SK-N-SH treated with all-trans-retinoic acid at 6 μM for 48 hours (cell line): ENCODE measurements around the gene ACKR1.

Experiments
- ATAC-seq: fragments of 200-7000 bp; cut with Tn5 transposase; 3 replicates; pipeline ENCODE4 v1.9.1; 2020; ENCODE audit warnings: mild to moderate bottlenecking, moderate library complexity
- ARNTL ChIP-seq: fragments of 450-650 bp; formaldehyde crosslinking; IDR thresholded peaks from 2 replicates; pipeline ENCODE4 v1.5.0; 2020; ENCODE audit warnings: low read depth, mild to moderate bottlenecking, moderate library complexity, borderline replicate concordance
- BACH2 ChIP-seq: fragments of 250-450 bp; sonication (Bioruptor Pico); IDR thresholded peaks from 2 replicates; pipeline ENCODE4 v1.9.0; 2021; ENCODE audit warnings: mild to moderate bottlenecking, borderline replicate concordance
- CREB5 ChIP-seq: fragments of 250-450 bp; sonication (Bioruptor Pico); IDR thresholded peaks from 2 replicates; pipeline ENCODE4 v1.5.1; 2020; ENCODE audit warnings: low read depth, mild to moderate bottlenecking, moderate library complexity
- CSDC2 ChIP-seq: fragments of 250-450 bp; sonication (Bioruptor Pico); IDR thresholded peaks from 2 replicates; pipeline ENCODE4 v1.5.0; 2020; ENCODE audit warnings: mild to moderate bottlenecking, moderate library complexity
- GLIS3 ChIP-seq: fragments of 250-450 bp; sonication (Bioruptor Pico); IDR thresholded peaks from 2 replicates; pipeline ENCODE4 v1.5.0; 2020; ENCODE audit warnings: mild to moderate bottlenecking, moderate library complexity
- ISL1 ChIP-seq: fragments of 250-450 bp; sonication (Bioruptor Pico); IDR thresholded peaks from 2 replicates; pipeline ENCODE4 v2.1.2; 2022; ENCODE audit warnings: mild to moderate bottlenecking, moderate library complexity
- OSR1 ChIP-seq: fragments of 250-450 bp; sonication (Bioruptor Pico); IDR thresholded peaks from 2 replicates; pipeline ENCODE4 v1.8.0; 2022; ENCODE audit warnings: moderate library complexity, mild to moderate bottlenecking, inconsistent platforms
- PATZ1 ChIP-seq: fragments of 250-450 bp; sonication (Bioruptor Pico); IDR thresholded peaks from 2 replicates; pipeline ENCODE4 v1.8.0; 2020; ENCODE audit warnings: mild to moderate bottlenecking, moderate library complexity, borderline replicate concordance
- POU6F1 ChIP-seq: fragments of 250-450 bp; sonication (Bioruptor Pico); IDR thresholded peaks from 2 replicates; pipeline ENCODE4 v1.8.0; 2021; ENCODE audit warnings: low read depth, mild to moderate bottlenecking, moderate library complexity, borderline replicate concordance
- PPARA ChIP-seq: fragments of 250-450 bp; sonication (Bioruptor Pico); IDR thresholded peaks from 2 replicates; pipeline ENCODE4 v1.5.0; 2020; ENCODE audit warnings: mild to moderate bottlenecking, borderline replicate concordance
- RARB ChIP-seq: fragments of 250-450 bp; sonication (Bioruptor Pico); IDR thresholded peaks from 2 replicates; pipeline ENCODE4 v1.8.0; 2021; ENCODE audit warnings: mild to moderate bottlenecking, moderate library complexity
- SNAI2 ChIP-seq: fragments of 250-450 bp; sonication (Bioruptor Pico); IDR thresholded peaks from 2 replicates; pipeline ENCODE4 v1.5.0; 2020; ENCODE audit warnings: mild to moderate bottlenecking, moderate library complexity
- TCF4 ChIP-seq: fragments of 250-450 bp; sonication (Bioruptor Pico); IDR thresholded peaks from 2 replicates; pipeline ENCODE4 v1.8.0; 2021; ENCODE audit warnings: mild to moderate bottlenecking, moderate library complexity, borderline replicate concordance
- TSHZ2 ChIP-seq: fragments of 250-450 bp; sonication (Bioruptor Pico); IDR thresholded peaks from 2 replicates; pipeline ENCODE4 v1.5.0; 2020; ENCODE audit warnings: mild to moderate bottlenecking, moderate library complexity
- ZC3H10 ChIP-seq: fragments of 250-450 bp; sonication (Bioruptor Pico); IDR thresholded peaks from 2 replicates; pipeline ENCODE4 v1.5.1; 2021; ENCODE audit warnings: mild to moderate bottlenecking, moderate library complexity
- ZFP3 ChIP-seq: fragments of 250-450 bp; sonication (Bioruptor Pico); IDR thresholded peaks from 2 replicates; pipeline ENCODE4 v1.5.0; 2020; ENCODE audit warnings: mild to moderate bottlenecking, moderate library complexity
- ZFP30 ChIP-seq: fragments of 450-650 bp; formaldehyde crosslinking; IDR thresholded peaks from 2 replicates; pipeline ENCODE4 v1.5.0; 2022; ENCODE audit warnings: mild to moderate bottlenecking, moderate library complexity
- ZNF565 ChIP-seq: fragments of 450-650 bp; formaldehyde crosslinking; conservative IDR thresholded peaks from 2 replicates; pipeline ENCODE4 v1.5.0; 2020; ENCODE audit warnings: low read depth, mild to moderate bottlenecking, moderate library complexity
- ZNF70 ChIP-seq: fragments of 450-650 bp; formaldehyde crosslinking; IDR thresholded peaks from 2 replicates; pipeline ENCODE4 v1.5.0; 2020; ENCODE audit warnings: mild to moderate bottlenecking, moderate library complexity
- TF ChIP-seq, protein P1 (sequence below): fragments of 250-450 bp; sonication (Bioruptor Pico); IDR thresholded peaks from 2 replicates; pipeline ENCODE4 v1.5.1; 2021; ENCODE audit warnings: mild to moderate bottlenecking, moderate library complexity

ACKR1 gene

DNA sequence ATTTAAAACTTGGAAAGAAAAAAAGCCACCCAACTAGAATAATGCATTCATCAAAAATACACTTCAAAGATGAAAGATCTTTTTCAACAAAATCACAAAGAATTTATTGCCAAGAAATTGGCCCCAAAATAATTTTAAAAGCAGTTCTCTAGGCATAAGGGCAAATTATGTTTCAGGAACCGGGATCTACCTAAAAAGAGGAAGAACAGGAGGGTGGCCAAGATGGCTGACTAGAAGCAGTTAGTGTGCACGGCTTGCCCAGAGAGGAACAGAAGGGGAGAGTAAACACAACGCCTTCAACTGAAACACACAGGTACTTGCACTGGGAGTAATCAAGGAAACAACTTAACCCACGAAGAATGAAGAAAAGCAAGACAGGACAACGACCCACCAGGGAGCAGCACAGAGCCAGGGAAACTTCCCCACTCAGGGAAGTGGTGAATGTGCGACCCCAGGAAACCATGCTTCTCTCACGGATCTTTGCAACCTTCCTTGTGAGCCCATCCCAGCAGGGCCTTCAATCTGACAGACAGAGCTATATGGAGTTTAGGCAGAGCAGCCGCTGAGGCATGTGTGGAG lies 46.1 kb downstream of the ACKR1 start:
- peak; percentile 33; the same call in 2 of the 3 replicates for ATAC-seq

More for the DNA sequence above, 46.1 kb downstream of the ACKR1 start:
- TF ChIP-seq, protein P1, sequence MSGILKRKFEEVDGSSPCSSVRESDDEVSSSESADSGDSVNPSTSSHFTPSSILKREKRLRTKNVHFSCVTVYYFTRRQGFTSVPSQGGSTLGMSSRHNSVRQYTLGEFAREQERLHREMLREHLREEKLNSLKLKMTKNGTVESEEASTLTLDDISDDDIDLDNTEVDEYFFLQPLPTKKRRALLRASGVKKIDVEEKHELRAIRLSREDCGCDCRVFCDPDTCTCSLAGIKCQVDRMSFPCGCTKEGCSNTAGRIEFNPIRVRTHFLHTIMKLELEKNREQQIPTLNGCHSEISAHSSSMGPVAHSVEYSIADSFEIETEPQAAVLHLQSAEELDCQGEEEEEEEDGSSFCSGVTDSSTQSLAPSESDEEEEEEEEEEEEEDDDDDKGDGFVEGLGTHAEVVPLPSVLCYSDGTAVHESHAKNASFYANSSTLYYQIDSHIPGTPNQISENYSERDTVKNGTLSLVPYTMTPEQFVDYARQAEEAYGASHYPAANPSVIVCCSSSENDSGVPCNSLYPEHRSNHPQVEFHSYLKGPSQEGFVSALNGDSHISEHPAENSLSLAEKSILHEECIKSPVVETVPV, result no peak
- no peak for TF ChIP-seq GLIS3 (CRISPR knock-in tag)
- no peak for TF ChIP-seq CREB5 (CRISPR knock-in tag)
- TF ChIP-seq SNAI2 (CRISPR knock-in tag), result no peak
- TF ChIP-seq RARB (CRISPR knock-in tag), result no peak
- no peak for TF ChIP-seq POU6F1 (CRISPR knock-in tag)
- TF ChIP-seq PPARA, result no peak
- no peak for TF ChIP-seq ISL1 (CRISPR knock-in tag)
- TF ChIP-seq ZC3H10 (CRISPR knock-in tag), result no peak
- TF ChIP-seq ZNF565 (CRISPR knock-in tag), result no peak
- TF ChIP-seq PATZ1, result no peak
- TF ChIP-seq ZNF70 (CRISPR knock-in tag), result no peak
- TF ChIP-seq TSHZ2 (CRISPR knock-in tag), result no peak
- no peak for TF ChIP-seq ZFP3 (CRISPR knock-in tag)
- TF ChIP-seq BACH2 (CRISPR knock-in tag), result no peak
- no peak for TF ChIP-seq ARNTL
- no peak for TF ChIP-seq CSDC2
- TF ChIP-seq TCF4, result no peak
- no peak for TF ChIP-seq ZFP30 (CRISPR knock-in tag)
- TF ChIP-seq OSR1, result no peak
